ES-I3 (cell line): Measurements from ENCODE around the gene CSH2.
"Not testable (repeated sequence)": the region's sequence is repeated elsewhere in the genome, so short reads cannot be mapped to it uniquely, and the experiment has no call there.

Experiments used
- H3K36me3 ChIP-seq: 2 replicates; pipeline ENCODE4 v1.6.1; 2013; ENCODE audit warnings: mild to moderate bottlenecking, low read length, control low read depth, moderate library complexity; ENCODE audit not compliant: insufficient read depth
- H3K4me1 ChIP-seq: 2 replicates; pipeline ENCODE4 v1.6.1; 2013; ENCODE audit warnings: mild to moderate bottlenecking, control low read depth, low read length; ENCODE audit not compliant: insufficient read depth
- H3K9ac ChIP-seq: 2 replicates; pipeline ENCODE4 v1.6.1; 2013; ENCODE audit warnings: low read depth, mild to moderate bottlenecking, low read length, moderate library complexity
- H3K9me3 ChIP-seq: 2 replicates; pipeline ENCODE4 v1.6.1; 2013; ENCODE audit warnings: mild to moderate bottlenecking, low read length, moderate library complexity; ENCODE audit not compliant: control insufficient read depth, insufficient read depth

CSH2 gene

GRCh38 chr17:63909586-63909985 is 36.1 kb upstream of the CSH2 start:
- H3K9ac ChIP-seq, H3K36me3 ChIP-seq, H3K4me1 ChIP-seq, H3K9me3 ChIP-seq: not testable (repeated sequence)

GRCh38 chr17:63907161-63907778 is 33.8 kb upstream of the CSH2 start:
- H3K9me3 ChIP-seq, result not testable (repeated sequence)

GRCh38 chr17:63904796-63905195 is 31.3 kb upstream of the CSH2 start:
- not testable (repeated sequence) for H3K4me1 ChIP-seq, H3K9ac ChIP-seq, H3K9me3 ChIP-seq, H3K36me3 ChIP-seq

More at GRCh38 chr17:63907161-63907778, 33.8 kb upstream of the CSH2 start:
- H3K4me1 ChIP-seq, H3K36me3 ChIP-seq, H3K9ac ChIP-seq: not testable (repeated sequence)

GRCh38 chr17:63903787-63904201 is 30.3 kb upstream of the CSH2 start:
- not testable (repeated sequence) for H3K9me3 ChIP-seq, H3K9ac ChIP-seq, H3K36me3 ChIP-seq, H3K4me1 ChIP-seq

- H3K4me1 ChIP-seq, H3K9ac ChIP-seq, H3K9me3 ChIP-seq, H3K36me3 ChIP-seq: not testable (repeated sequence)
These were observed 28.5 kb upstream of the CSH2 start for GRCh38 chr17:63901971-63902370.

- not testable (repeated sequence) for H3K36me3 ChIP-seq, H3K9me3 ChIP-seq, H3K4me1 ChIP-seq, H3K9ac ChIP-seq
These were observed 25.7 kb upstream of the CSH2 start for GRCh38 chr17:63898899-63899798.

- H3K9ac ChIP-seq, H3K36me3 ChIP-seq, H3K9me3 ChIP-seq, H3K4me1 ChIP-seq: not testable (repeated sequence)
These were observed 23.3 kb upstream of the CSH2 start, which contains the start of gene CSH1 for GRCh38 chr17:63896524-63897354. TSS of gene CSH1 (minus strand) at chr17:63896574. CDS start at chr17:63896511, 63 bp downstream.

- not testable (repeated sequence) for H3K9ac ChIP-seq, H3K36me3 ChIP-seq, H3K9me3 ChIP-seq, H3K4me1 ChIP-seq
These were observed 21.3 kb upstream of the CSH2 start for GRCh38 chr17:63894821-63895220.

- H3K9ac ChIP-seq, H3K4me1 ChIP-seq, H3K36me3 ChIP-seq, H3K9me3 ChIP-seq: not testable (repeated sequence)
These were observed 20.5 kb upstream of the CSH2 start for GRCh38 chr17:63894021-63894420.

- H3K9me3 ChIP-seq, H3K4me1 ChIP-seq, H3K9ac ChIP-seq, H3K36me3 ChIP-seq: not testable (repeated sequence)
These were observed 19.0 kb upstream of the CSH2 start for GRCh38 chr17:63892316-63893037.

- H3K9me3 ChIP-seq, H3K9ac ChIP-seq, H3K4me1 ChIP-seq: not testable (repeated sequence)
These were observed 15.8 kb upstream of the CSH2 start for GRCh38 chr17:63889026-63889848.

GRCh38 chr17:63885119-63885518 is 11.6 kb upstream of the CSH2 start:
- not testable (repeated sequence) for H3K9me3 ChIP-seq, H3K36me3 ChIP-seq, H3K4me1 ChIP-seq, H3K9ac ChIP-seq

More at GRCh38 chr17:63889026-63889848, 15.8 kb upstream of the CSH2 start:
- not testable (repeated sequence) for H3K36me3 ChIP-seq

- not testable (repeated sequence) for H3K9me3 ChIP-seq, H3K36me3 ChIP-seq, H3K4me1 ChIP-seq, H3K9ac ChIP-seq
These were observed 9.2 kb upstream of the CSH2 start for GRCh38 chr17:63882626-63883126.
